B cell (primary cell): ENCODE results near the gene IL22RA1.

Source experiments
- EZH2 ChIP-seq: IDR thresholded peaks from 2 replicates; pipeline ENCODE4 v1.6.1; 2012; ENCODE audit warnings: borderline replicate concordance, low read depth, mild to moderate bottlenecking, moderate library complexity, low read length; ENCODE audit not compliant: insufficient read depth, poor library complexity, severe bottlenecking
- TF ChIP-seq, protein P1 (sequence below): fragments of 200-600 bp; IDR thresholded peaks from one replicate; pipeline ENCODE4 v1.8.0; 2022; ENCODE audit warnings: antibody characterized with exemption, mild to moderate bottlenecking

DNA sequence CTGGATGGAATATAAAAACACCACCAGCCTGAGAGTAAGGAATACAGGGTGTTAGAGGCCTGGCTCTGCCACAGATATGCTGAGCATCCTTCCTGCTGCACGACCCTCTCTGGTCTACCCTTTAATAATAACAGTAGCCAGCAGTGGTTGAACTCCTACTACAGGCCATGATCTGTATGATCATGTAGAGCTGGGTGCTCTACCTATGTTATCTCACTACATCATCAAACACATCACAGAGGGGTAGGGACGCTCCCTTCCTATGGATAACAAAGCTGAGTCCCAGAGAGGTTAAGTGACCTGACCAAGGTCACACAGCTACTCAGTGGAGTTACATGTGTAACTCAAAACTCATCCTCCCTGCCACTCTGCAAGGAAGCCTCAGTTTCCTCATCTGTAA lies 18.0 kb downstream of the IL22RA1 start:
- TF ChIP-seq, protein P1, sequence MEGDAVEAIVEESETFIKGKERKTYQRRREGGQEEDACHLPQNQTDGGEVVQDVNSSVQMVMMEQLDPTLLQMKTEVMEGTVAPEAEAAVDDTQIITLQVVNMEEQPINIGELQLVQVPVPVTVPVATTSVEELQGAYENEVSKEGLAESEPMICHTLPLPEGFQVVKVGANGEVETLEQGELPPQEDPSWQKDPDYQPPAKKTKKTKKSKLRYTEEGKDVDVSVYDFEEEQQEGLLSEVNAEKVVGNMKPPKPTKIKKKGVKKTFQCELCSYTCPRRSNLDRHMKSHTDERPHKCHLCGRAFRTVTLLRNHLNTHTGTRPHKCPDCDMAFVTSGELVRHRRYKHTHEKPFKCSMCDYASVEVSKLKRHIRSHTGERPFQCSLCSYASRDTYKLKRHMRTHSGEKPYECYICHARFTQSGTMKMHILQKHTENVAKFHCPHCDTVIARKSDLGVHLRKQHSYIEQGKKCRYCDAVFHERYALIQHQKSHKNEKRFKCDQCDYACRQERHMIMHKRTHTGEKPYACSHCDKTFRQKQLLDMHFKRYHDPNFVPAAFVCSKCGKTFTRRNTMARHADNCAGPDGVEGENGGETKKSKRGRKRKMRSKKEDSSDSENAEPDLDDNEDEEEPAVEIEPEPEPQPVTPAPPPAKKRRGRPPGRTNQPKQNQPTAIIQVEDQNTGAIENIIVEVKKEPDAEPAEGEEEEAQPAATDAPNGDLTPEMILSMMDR: no peak
- no peak for TF ChIP-seq EZH2
